ENCODE data around the gene ADAM12. TPM values are rescaled to one million over a fixed set of nuclear protein-coding genes. Genes with fewer than 3 reads are reported as not detected.

ADAM12 gene
- total and polyA plus RNA-seq, 2 donors (not counting 3 experiments of a cell fraction or from before 2014, with no cell fraction given), result 0.22 to 0.33 TPM

DNA sequence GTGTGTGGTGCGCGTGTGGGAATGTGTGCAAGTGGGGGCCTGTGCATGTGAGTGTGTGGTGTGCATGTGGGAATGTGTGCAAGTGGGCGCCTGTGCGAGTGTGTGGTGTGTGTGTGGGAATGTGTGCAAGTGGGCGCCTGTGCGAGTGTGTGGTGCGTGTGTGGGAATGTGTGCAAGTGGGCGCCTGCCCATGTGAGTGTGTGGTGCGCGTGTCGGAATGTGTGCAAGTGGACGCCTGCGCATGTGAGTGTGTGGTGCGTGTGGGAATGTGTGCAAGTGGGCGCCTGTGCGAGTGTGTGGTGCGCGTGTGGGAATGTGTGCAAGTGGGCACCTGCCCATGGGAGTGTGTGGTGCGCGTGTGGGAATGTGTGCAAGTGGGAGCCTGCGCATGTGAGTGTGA, 259.7 kb downstream of the ADAM12 start:
- H3K27me3 ChIP-seq (ENCODE audit: control insufficient read depth in 2 of 2, insufficient read depth in 2 of 2, low read length in 2 of 2), result no peaks in the 10 kb centered on the region
- dilution Hi-C loops (cut with MboI; ENCODE audit: extremely low pct_ligation_motif_present, low sequenced_read_pairs), result no loop called here
- no peak overlapping the region for H3K9ac ChIP-seq (replicated peaks; ENCODE audit: extremely low read depth, insufficient read depth, low read length)
- H3K79me2 ChIP-seq (ENCODE audit: control insufficient read depth, insufficient read depth, low read length), result no peaks in the 10 kb centered on the region
- ChIA-PET POLR2A (no interaction called here), CTCF (no interaction called here)
- H3K9me3 ChIP-seq (replicated peaks; ENCODE audit: control insufficient read depth, insufficient read depth, low read length), result no peaks in the 10 kb centered on the region
- DNase-seq (ENCODE audit: low read depth, low spot score), result no peak
- FAIRE-seq, result no peak
- H3K4me1 ChIP-seq (ENCODE audit: control insufficient read depth, extremely low read depth, insufficient read depth, low read length), result no peaks in the 10 kb centered on the region
- no peak overlapping the region for H3K4me3 ChIP-seq (replicated peaks in 1 of 3; ENCODE audit: insufficient read depth in 1 of 3, low read depth in 1 of 3, low read length in 3 of 3)
- no peak overlapping the region for H2AFZ ChIP-seq (ENCODE audit: low read depth, low read length)
- no peaks in the 10 kb centered on the region for H3K36me3 ChIP-seq (ENCODE audit: control insufficient read depth in 2 of 2, extremely low read depth in 1 of 2, insufficient read depth in 2 of 2, low read length in 2 of 2)
- TF ChIP-seq FOS (IDR thresholded peaks at IDR 0.05; ENCODE audit: borderline replicate concordance, insufficient read depth, low read length), result no peak
- no peak for TF ChIP-seq EZH2 (IDR thresholded peaks at IDR 0.05; ENCODE audit: borderline replicate concordance, low read depth, low read length, severe bottlenecking)
- no peak for TF ChIP-seq MYC (IDR thresholded peaks at IDR 0.05; ENCODE audit: low read depth, low read length)
- TF ChIP-seq POLR2A (IDR thresholded peaks at IDR 0.05; ENCODE audit: low read depth, low read length), result no peak
- TF ChIP-seq, protein P1, sequence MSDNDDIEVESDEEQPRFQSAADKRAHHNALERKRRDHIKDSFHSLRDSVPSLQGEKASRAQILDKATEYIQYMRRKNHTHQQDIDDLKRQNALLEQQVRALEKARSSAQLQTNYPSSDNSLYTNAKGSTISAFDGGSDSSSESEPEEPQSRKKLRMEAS (IDR thresholded peaks at IDR 0.05; ENCODE audit: insufficient read depth, insufficient read length), result no peak
- no peak for TF ChIP-seq JUN (IDR thresholded peaks at IDR 0.05; ENCODE audit: borderline replicate concordance, insufficient read depth, insufficient read length, low read depth)
- TF ChIP-seq POLR2AphosphoS5 (IDR thresholded peaks at IDR 0.05; ENCODE audit: insufficient read depth, low read depth, low read length), result no peak
- TF ChIP-seq GATA2 (IDR thresholded peaks at IDR 0.05; ENCODE audit: insufficient read depth, insufficient read length, low read depth, low read length), result no peak
- TF ChIP-seq, protein P2, sequence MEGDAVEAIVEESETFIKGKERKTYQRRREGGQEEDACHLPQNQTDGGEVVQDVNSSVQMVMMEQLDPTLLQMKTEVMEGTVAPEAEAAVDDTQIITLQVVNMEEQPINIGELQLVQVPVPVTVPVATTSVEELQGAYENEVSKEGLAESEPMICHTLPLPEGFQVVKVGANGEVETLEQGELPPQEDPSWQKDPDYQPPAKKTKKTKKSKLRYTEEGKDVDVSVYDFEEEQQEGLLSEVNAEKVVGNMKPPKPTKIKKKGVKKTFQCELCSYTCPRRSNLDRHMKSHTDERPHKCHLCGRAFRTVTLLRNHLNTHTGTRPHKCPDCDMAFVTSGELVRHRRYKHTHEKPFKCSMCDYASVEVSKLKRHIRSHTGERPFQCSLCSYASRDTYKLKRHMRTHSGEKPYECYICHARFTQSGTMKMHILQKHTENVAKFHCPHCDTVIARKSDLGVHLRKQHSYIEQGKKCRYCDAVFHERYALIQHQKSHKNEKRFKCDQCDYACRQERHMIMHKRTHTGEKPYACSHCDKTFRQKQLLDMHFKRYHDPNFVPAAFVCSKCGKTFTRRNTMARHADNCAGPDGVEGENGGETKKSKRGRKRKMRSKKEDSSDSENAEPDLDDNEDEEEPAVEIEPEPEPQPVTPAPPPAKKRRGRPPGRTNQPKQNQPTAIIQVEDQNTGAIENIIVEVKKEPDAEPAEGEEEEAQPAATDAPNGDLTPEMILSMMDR (IDR thresholded peaks at IDR 0.05; ENCODE audit: extremely low read depth in 1 of 2, insufficient read depth in 1 of 2, low read depth in 1 of 2, low read length in 2 of 2), result no peak
- H3K27ac ChIP-seq (ENCODE audit: insufficient read depth, low read depth, low read length), result no peak overlapping the region
- no TSS peak for BruUV-seq (replicated peaks)
- H3K4me2 ChIP-seq (ENCODE audit: insufficient read depth, low read length), result no peak overlapping the region
- no peaks in the 10 kb centered on the region for H4K20me1 ChIP-seq (replicated peaks; ENCODE audit: control insufficient read depth, extremely low read depth, insufficient read depth, low read length)
- intact Hi-C loops (cut with micrococcal nuclease), result no loop called here
- H3K9me1 ChIP-seq (replicated peaks; ENCODE audit: control insufficient read depth, extremely low read depth, insufficient read depth, low read length), result no peaks in the 10 kb centered on the region
